Heart right ventricle (tissue), 16 donors: Measurements from ENCODE around the gene CCL18. TPM values are rescaled to one million over a fixed set of nuclear protein-coding genes. Genes with fewer than 3 reads are reported as not detected.
"Not testable (repeated sequence)": the region's sequence is repeated elsewhere in the genome, so short reads cannot be mapped to it uniquely, and the experiment has no call there.

Experiments used
- ATAC-seq, 8 donors: fragments of 200-7000 bp; cut with Tn5 transposase; one replicate each; pipeline ENCODE4 v1.9.1; 2020; ENCODE audit warnings: mild to moderate bottlenecking in 8 of 8, moderate library complexity in 8 of 8, moderate number of reproducible peaks in 1 of 8
- DNase-seq, 2 donors: peaks; one replicate each; pipeline ENCODE4 v3.0.0-alpha.2; 2020
- H3K27ac ChIP-seq, 10 donors: fragments of 200-600 bp; sonication (generic) in 2 of 10; one replicate each; pipeline versions ENCODE4 v1.5.0 to v1.8.0; 2020 to 2022; ENCODE audit warnings: mild to moderate bottlenecking in 3 of 10
- H3K27me3 ChIP-seq, 7 donors: fragments of 200-600 bp; one replicate each; pipeline ENCODE4 v1.8.0; 2021 to 2022; ENCODE audit warnings: mild to moderate bottlenecking in 2 of 7
- H3K36me3 ChIP-seq, 9 donors: fragments of 200-600 bp; sonication (generic) in 1 of 9; one replicate each; pipeline versions ENCODE4 v1.5.0 to v1.8.0; 2020 to 2022; ENCODE audit warnings: mild to moderate bottlenecking in 2 of 9
- H3K4me1 ChIP-seq, 9 donors: fragments of 200-600 bp; sonication (generic) in 1 of 9; one replicate each; pipeline versions ENCODE4 v1.5.0 to v1.8.0; 2020 to 2022; ENCODE audit warnings: mild to moderate bottlenecking in 4 of 9
- H3K4me3 ChIP-seq, 10 donors: fragments of 200-600 bp; sonication (generic) in 2 of 10; one replicate each; pipeline versions ENCODE4 v1.5.0 to v1.8.0; 2020 to 2022; ENCODE audit warnings: mild to moderate bottlenecking in 7 of 10, moderate library complexity in 2 of 10
- H3K9me3 ChIP-seq, 11 donors: fragments of 200-600 bp in 10 of 11; sonication (generic) in 2 of 11; one replicate each; pipeline versions ENCODE4 v1.5.0 to v1.8.0; 2013 to 2022; ENCODE audit warnings: mild to moderate bottlenecking in 2 of 11, control low read depth in 1 of 11, moderate library complexity in 1 of 11
- CTCF ChIP-seq, 9 donors: fragments of 200-600 bp; sonication (generic) in 2 of 9; IDR thresholded peaks; one replicate each; pipeline versions ENCODE4 v1.5.0 to v1.8.0; 2021 to 2022; ENCODE audit warnings: antibody characterized with exemption in 9 of 9, mild to moderate bottlenecking in 5 of 9, moderate library complexity in 1 of 9
- WGBS, 2 donors: extraction: QIAGEN DNeasy Blood & Tissue Kit; methylation state at CpG; one replicate each; pipeline ENCODE4 v1.1.7; 2013; ENCODE audit warnings: inconsistent platforms in 1 of 2; 5-methylcytosine and 5-hydroxymethylcytosine counted together
- intact Hi-C, 10 donors: fragments of 100-400 bp; cut with DNase I; formaldehyde crosslinking; loops; one replicate each; pipeline versions ENCODE4 v1.11.1 to v1.14.2; 2022
- polyA plus RNA-seq, 2 donors: library from polyadenylated mRNA; stranded (reverse); fragments of 200-250 nt; gene quantifications; one replicate each; pipeline ENCODE4 v1.2.3, GENCODE V29; 2013
- total RNA-seq, 10 donors: library from RNA; stranded (reverse); fragmentation: NEBNext Ultra II Directional in 3 of 10; extraction: Animal tissue kit (Norgen Biotek cat#: 25700) in 3 of 10; gene quantifications; one replicate each; pipeline versions ENCODE4 v1.2.1 to v1.2.4, GENCODE V29; 2021 to 2023
- donor health status: Arrhythmogenic right ventricular cardiomyopathy.
- donor health status: ischemic (EF 13 %, LVEDD 7.1; RV severe dilation, severe dysfunction).
- donor health status: healthy with polysubstance abuse.
- donor health status: DM: no; HTN: yes; CAD: no.
- donor health status: DM: no; HTN: no; CAD: no.
- donor health status: ischemic (EF 25% LVEDD 6.9; RV normal size, moderate dysfunction).
- donor health status: ischemic (EF 25% LVEDD 5.7; RV mildly dilated, moderate dysfunction).
- donor health status: healthy.
- donor health status: DM: yes; HTN: yes; CAD: no.
- donor health status: Ischemic cardiomyopathy.
- donor health status: ischemic (EF 35%, LVEDD 5.7; RV mildly dilated, moderate dysfunction).
- donor health status: nonischemic (EF 11% LVEDD 7.7; RV severe dilation, severe dysfunction).
- donor health status: DM: yes; HTN: yes; CAD: no.
- donor health status: PGD.
- donor health status: ischemic (EF 29% LVEDD 5.4; RV normal size, mild dysfunction).
- donor health status: nonischemic (EF 23%, LVEDD 6.1; RV moderate dilation, normal function).

CCL18 gene
- total and polyA plus RNA-seq, 12 donors: 0.83 to 21.0 (median 1.7) TPM; not detected in 1

- H3K4me3 ChIP-seq: no peak overlapping the region
- 87 to 89% methylated on average over 12 of the region's 12 CpGs for WGBS, 2 donors
- TF ChIP-seq CTCF (IDR thresholded peaks at IDR 0.05): no peak
- H3K36me3 ChIP-seq: no peaks in the 10 kb centered on the region
- no peaks in the 10 kb centered on the region for H3K4me1 ChIP-seq
- DNase-seq (no peak), ATAC-seq (peak in 1 of 8 donors; percentile 43)
- no peaks in the 10 kb centered on the region for H3K27me3 ChIP-seq
- intact Hi-C loops: loop anchor here in 3 of 10 donors (10.0 kb wide), 2 partner anchors 64 to 66 kb away; no protein-coding TSS in a partner anchor
- no peaks in the 10 kb centered on the region for H3K9me3 ChIP-seq
- H3K27ac ChIP-seq: no peak overlapping the region
These were observed 54.6 kb downstream of the CCL18 start for GRCh38 chr17:36118477-36119353.

GRCh38 chr17:36120221-36120620 lies 56.1 kb downstream of the CCL18 start:
- 71 to 73% methylated on average over 3 of the region's 3 CpGs for WGBS, 2 donors
- intact Hi-C loops: no loop called here
- H3K4me1 ChIP-seq: no peaks in the 10 kb centered on the region
- DNase-seq: no peak
- no peaks in the 10 kb centered on the region for H3K36me3 ChIP-seq
- H3K9me3 ChIP-seq: peaks cover 0 to 8% (median 6%) of the 10 kb centered on the region in 11 donors
- ATAC-seq: no peak
- H3K4me3 ChIP-seq: no peak overlapping the region
- no peak overlapping the region for H3K27ac ChIP-seq
- no peak for TF ChIP-seq CTCF (IDR thresholded peaks at IDR 0.05)
- H3K27me3 ChIP-seq: no peaks in the 10 kb centered on the region

GRCh38 chr17:36121099-36121498 lies 57.0 kb downstream of the CCL18 start:
- DNase-seq, H3K27me3 ChIP-seq, H3K4me1 ChIP-seq, ATAC-seq, intact Hi-C loops, H3K27ac ChIP-seq, H3K36me3 ChIP-seq, H3K4me3 ChIP-seq: not testable (repeated sequence)
- 63 to 71% methylated on average over 6 of the region's 6 CpGs for WGBS, 2 donors
- H3K9me3 ChIP-seq: peaks cover 0 to 17% (median 15%) of the 10 kb centered on the region in 11 donors

Other genes with a start within 250 kb of the CCL18 start
- gene HEATR9, start 195.4 kb upstream of the CCL18 start, total RNA-seq: not detected
- not detected for gene HEATR9, start 195.4 kb upstream of the CCL18 start, polyA plus RNA-seq
- gene CCL5, start 183.9 kb upstream of the CCL18 start, total RNA-seq: 10 to 100 TPM in 1 of 10 donors, 1 to 10 TPM in 6, under 1 TPM in 3; 0.47 to 29.8 (median 1.3) TPM
- gene CCL5, start 183.9 kb upstream of the CCL18 start, polyA plus RNA-seq: 1 to 10 TPM; 1.5 to 1.8 TPM
- 1 to 10 TPM in 1 of 10 donors, under 1 TPM in 1, not detected in 8; 0.46 to 1.3 TPM for gene RDM1, start 133.5 kb upstream of the CCL18 start, total RNA-seq
- gene RDM1, start 133.5 kb upstream of the CCL18 start, polyA plus RNA-seq: not detected
- not detected for gene LYZL6, start 120.6 kb upstream of the CCL18 start, total RNA-seq
- not detected for gene LYZL6, start 120.6 kb upstream of the CCL18 start, polyA plus RNA-seq
- gene CCL16, start 82.8 kb upstream of the CCL18 start, total RNA-seq: not detected
- under 1 TPM; 0.03 to 0.88 TPM for gene CCL16, start 82.8 kb upstream of the CCL18 start, polyA plus RNA-seq
- gene CCL14, start 77.5 kb upstream of the CCL18 start, total RNA-seq: 10 to 100 TPM in 2 of 10 donors, 1 to 10 TPM in 8; 1.0 to 16.4 (median 5.1) TPM
- 10 to 100 TPM; 28.6 to 77.3 TPM for gene CCL14, start 77.5 kb upstream of the CCL18 start, polyA plus RNA-seq
- not detected for gene CCL15, start 62.7 kb upstream of the CCL18 start, total RNA-seq
- gene CCL15, start 62.7 kb upstream of the CCL18 start, polyA plus RNA-seq: not detected
- gene CCL23, start 46.3 kb upstream of the CCL18 start, total RNA-seq: 1 to 10 TPM in 1 of 10 donors, not detected in 9; 1.6 TPM
- 1 to 10 TPM in 1 of 2 donors, under 1 TPM in 1; 0.38 to 1.5 TPM for gene CCL23, start 46.3 kb upstream of the CCL18 start, polyA plus RNA-seq
- 10 to 100 TPM in 2 of 10 donors, under 1 TPM in 5, not detected in 3; 0.24 to 12.3 (median 0.52) TPM for gene CCL3, start 25.9 kb downstream of the CCL18 start, total RNA-seq
- gene CCL3, start 25.9 kb downstream of the CCL18 start, polyA plus RNA-seq: under 1 TPM in 1 of 2 donors, not detected in 1; 0.83 TPM
- 10 to 100 TPM in 2 of 10 donors, under 1 TPM in 8; 0.32 to 18.2 (median 0.74) TPM for gene CCL4, start 39.6 kb downstream of the CCL18 start, total RNA-seq
- gene CCL4, start 39.6 kb downstream of the CCL18 start, polyA plus RNA-seq: 1 to 10 TPM in 1 of 2 donors, under 1 TPM in 1; 0.80 to 1.0 TPM
- 1 to 10 TPM in 9 of 10 donors, under 1 TPM in 1; 0.94 to 2.9 (median 1.7) TPM for gene TBC1D3B, start 112.4 kb downstream of the CCL18 start, total RNA-seq
- gene TBC1D3B, start 112.4 kb downstream of the CCL18 start, polyA plus RNA-seq: 1 to 10 TPM in 1 of 2 donors, under 1 TPM in 1; 0.42 to 5.9 TPM
- gene CCL3L1, start 132.5 kb downstream of the CCL18 start, total RNA-seq: 1 to 10 TPM in 1 of 10 donors, under 1 TPM in 3, not detected in 6; 0.31 to 7.5 (median 0.92) TPM
- under 1 TPM in 1 of 2 donors, not detected in 1; 0.10 TPM for gene CCL3L1, start 132.5 kb downstream of the CCL18 start, polyA plus RNA-seq
- gene CCL4L2, start 146.8 kb downstream of the CCL18 start, total RNA-seq: 10 to 100 TPM in 1 of 10 donors, 1 to 10 TPM in 1, under 1 TPM in 2, not detected in 6; 0.62 to 17.1 (median 1.0) TPM
- gene CCL4L2, start 146.8 kb downstream of the CCL18 start, polyA plus RNA-seq: under 1 TPM in 1 of 2 donors, not detected in 1; 0.12 TPM
- under 1 TPM in 5 of 10 donors, not detected in 5; 0.19 to 0.68 (median 0.42) TPM for gene TBC1D3I, start 200.3 kb downstream of the CCL18 start, total RNA-seq
- under 1 TPM in 1 of 2 donors, not detected in 1; 0.23 TPM for gene TBC1D3I, start 200.3 kb downstream of the CCL18 start, polyA plus RNA-seq